ENCODE data around the gene KRT72. TPM values are rescaled to one million over a fixed set of nuclear protein-coding genes. Genes with fewer than 3 reads are reported as not detected.

The KRT72 gene
- total and polyA plus RNA-seq, 2 donors (not counting 3 experiments of a cell fraction or from before 2014, with no cell fraction given), result not detected

- intact Hi-C loops (cut with micrococcal nuclease), result no loop called here
Observed at GRCh38 chr12:52587563-52587962, 13.7 kb downstream of the KRT72 start.

More at GRCh38 chr12:52587563-52587962, 13.7 kb downstream of the KRT72 start:
- Histone ChIP-seq H2AFZ (ENCODE audit: low read depth, low read length) (no peak overlapping the region), H4K20me1 (replicated peaks; ENCODE audit: control insufficient read depth, extremely low read depth, insufficient read depth, low read length) (no peaks in the 10 kb centered on the region), H3K27ac (ENCODE audit: insufficient read depth, low read depth, low read length) (no peak overlapping the region), H3K79me2 (ENCODE audit: control insufficient read depth, insufficient read depth, low read length) (no peaks in the 10 kb centered on the region), H3K36me3 (ENCODE audit: control insufficient read depth in 2 of 2, extremely low read depth in 1 of 2, insufficient read depth in 2 of 2, low read length in 2 of 2) (no peaks in the 10 kb centered on the region), H3K4me3 (replicated peaks in 1 of 3; ENCODE audit: insufficient read depth in 1 of 3, low read depth in 1 of 3, low read length in 3 of 3) (no peak overlapping the region), H3K4me1 (ENCODE audit: control insufficient read depth, extremely low read depth, insufficient read depth, low read length) (no peaks in the 10 kb centered on the region), H3K9ac (replicated peaks; ENCODE audit: extremely low read depth, insufficient read depth, low read length) (no peak overlapping the region), H3K9me3 (replicated peaks; ENCODE audit: control insufficient read depth, insufficient read depth, low read length) (no peaks in the 10 kb centered on the region), H3K9me1 (replicated peaks; ENCODE audit: control insufficient read depth, extremely low read depth, insufficient read depth, low read length) (no peaks in the 10 kb centered on the region), H3K27me3 (ENCODE audit: control insufficient read depth in 2 of 2, insufficient read depth in 2 of 2, low read length in 2 of 2) (peaks cover 0 to 2% of the 10 kb centered on the region in 2 experiments), H3K4me2 (ENCODE audit: insufficient read depth, low read length) (no peak overlapping the region)
- no peak for FAIRE-seq
- POLR2A ChIA-PET, result no interaction called here
- CTCF ChIA-PET, result interaction anchor here (1.1 to 12.3 kb wide), 4 partner anchors 278 to 393 kb away, joined by 4 to 135 read pairs (median 10); no protein-coding TSS in a partner anchor
- no TSS peak for BruUV-seq (replicated peaks)
- TF ChIP-seq POLR2A (IDR thresholded peaks at IDR 0.05; ENCODE audit: low read depth, low read length) (no peak), POLR2AphosphoS5 (IDR thresholded peaks at IDR 0.05; ENCODE audit: insufficient read depth, low read depth, low read length) (no peak), FOS (IDR thresholded peaks at IDR 0.05; ENCODE audit: borderline replicate concordance, insufficient read depth, low read length) (no peak), CTCF (IDR thresholded peaks at IDR 0.05; ENCODE audit: extremely low read depth in 1 of 2, insufficient read depth in 1 of 2, low read depth in 1 of 2, low read length in 2 of 2) (no peak), EZH2 (IDR thresholded peaks at IDR 0.05; ENCODE audit: borderline replicate concordance, low read depth, low read length, severe bottlenecking) (no peak), JUN (IDR thresholded peaks at IDR 0.05; ENCODE audit: borderline replicate concordance, insufficient read depth, insufficient read length, low read depth) (no peak), MYC (IDR thresholded peaks at IDR 0.05; ENCODE audit: low read depth, low read length) (no peak), GATA2 (IDR thresholded peaks at IDR 0.05; ENCODE audit: insufficient read depth, insufficient read length, low read depth, low read length) (no peak)
- TF ChIP-seq, protein P1, sequence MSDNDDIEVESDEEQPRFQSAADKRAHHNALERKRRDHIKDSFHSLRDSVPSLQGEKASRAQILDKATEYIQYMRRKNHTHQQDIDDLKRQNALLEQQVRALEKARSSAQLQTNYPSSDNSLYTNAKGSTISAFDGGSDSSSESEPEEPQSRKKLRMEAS (IDR thresholded peaks at IDR 0.05; ENCODE audit: insufficient read depth, insufficient read length), result no peak
- no peak for DNase-seq (ENCODE audit: low read depth, low spot score)
- dilution Hi-C loops (cut with MboI; ENCODE audit: extremely low pct_ligation_motif_present, low sequenced_read_pairs), result no loop called here
